Memory B cell (primary cell): Measurements from ENCODE around the gene MB21D2.

Source experiments
- ATAC-seq: fragments of 150-1000 bp; cut with Tn5 transposase; 2 replicates; pipeline ENCODE4 v1.10.0; 2021; ENCODE audit warnings: low read depth, mild to moderate bottlenecking, moderate library complexity
- DNase-seq, 2 donors: peaks; one replicate each; pipeline ENCODE4 v3.0.0; 2022; ENCODE audit warnings: low spot score in 2 of 2
- H3K27ac Mint-ChIP-seq: one replicate; pipeline ENCODE4 v1.8.0; 2022; ENCODE audit warnings: mild to moderate bottlenecking, moderate library complexity, mixed read lengths
- H3K27me3 Mint-ChIP-seq: one replicate; pipeline ENCODE4 v1.8.0; 2022; ENCODE audit warnings: mixed read lengths
- H3K36me3 Mint-ChIP-seq: one replicate; pipeline ENCODE4 v1.8.0; 2022; ENCODE audit warnings: mild to moderate bottlenecking, mixed read lengths
- H3K4me1 Mint-ChIP-seq: one replicate; pipeline ENCODE4 v1.8.0; 2022; ENCODE audit warnings: mixed read lengths
- H3K4me3 Mint-ChIP-seq: one replicate; pipeline ENCODE4 v1.8.0; 2022; ENCODE audit warnings: mild to moderate bottlenecking, moderate library complexity, mixed read lengths
- H3K9me3 Mint-ChIP-seq: one replicate; pipeline ENCODE4 v1.8.0; 2022; ENCODE audit warnings: mixed read lengths

The MB21D2 gene

GRCh38 chr3:192892981-192893700, 24.5 kb downstream of the MB21D2 start:
- ATAC-seq (peak; percentile 96), DNase-seq (peak in 1 of 2 donors; percentile 73)
- Mint-ChIP-seq H3K9me3 (no peaks in the 10 kb centered on the region), H3K36me3 (no peaks in the 10 kb centered on the region), H3K4me1 (peaks cover 19% of the 10 kb centered on the region), H3K27ac (peak overlapping the region; percentile 94), H3K4me3 (peak overlapping the region; percentile 66), H3K27me3 (no peaks in the 10 kb centered on the region)

- H3K4me1 Mint-ChIP-seq = peaks cover 11% of the 10 kb centered on the region
- DNase-seq = no peak
- H3K4me3 Mint-ChIP-seq = no peak overlapping the region
- H3K9me3 Mint-ChIP-seq = no peaks in the 10 kb centered on the region
- no peaks in the 10 kb centered on the region for H3K27me3 Mint-ChIP-seq
- H3K27ac Mint-ChIP-seq = peak overlapping the region; percentile 87
- no peak for ATAC-seq
- no peaks in the 10 kb centered on the region for H3K36me3 Mint-ChIP-seq
Observed at GRCh38 chr3:192890347-192891335, 27.0 kb downstream of the MB21D2 start.

- Mint-ChIP-seq H3K27ac (peak overlapping the region; percentile 87), H3K27me3 (no peaks in the 10 kb centered on the region), H3K9me3 (no peaks in the 10 kb centered on the region), H3K4me3 (no peak overlapping the region), H3K4me1 (peaks cover 9% of the 10 kb centered on the region), H3K36me3 (no peaks in the 10 kb centered on the region)
- no peak for ATAC-seq
- DNase-seq = no peak
Observed at GRCh38 chr3:192889679-192890078, 28.0 kb downstream of the MB21D2 start.

- Mint-ChIP-seq H3K27ac (no peak overlapping the region), H3K4me1 (peaks cover 4% of the 10 kb centered on the region), H3K27me3 (no peaks in the 10 kb centered on the region), H3K9me3 (no peaks in the 10 kb centered on the region), H3K36me3 (no peaks in the 10 kb centered on the region), H3K4me3 (no peak overlapping the region)
- ATAC-seq (no peak), DNase-seq (no peak)
Observed at GRCh38 chr3:192888190-192888589, 29.5 kb downstream of the MB21D2 start.

GRCh38 chr3:192887701-192888100, 30.0 kb downstream of the MB21D2 start:
- Mint-ChIP-seq H3K4me3 (no peak overlapping the region), H3K27ac (no peak overlapping the region), H3K4me1 (no peaks in the 10 kb centered on the region), H3K9me3 (no peaks in the 10 kb centered on the region), H3K36me3 (no peaks in the 10 kb centered on the region), H3K27me3 (no peaks in the 10 kb centered on the region)
- ATAC-seq = no peak
- no peak for DNase-seq

- Mint-ChIP-seq H3K9me3 (no peaks in the 10 kb centered on the region), H3K4me3 (peak overlapping the region; percentile 49), H3K36me3 (no peaks in the 10 kb centered on the region), H3K27ac (no peak overlapping the region), H3K27me3 (no peaks in the 10 kb centered on the region), H3K4me1 (no peaks in the 10 kb centered on the region)
- ATAC-seq (no peak), DNase-seq (no peak)
Observed at GRCh38 chr3:192887047-192887446, 30.6 kb downstream of the MB21D2 start.

GRCh38 chr3:192884777-192885773, 32.6 kb downstream of the MB21D2 start:
- DNase-seq = no peak
- ATAC-seq = no peak
- H3K9me3 Mint-ChIP-seq = no peaks in the 10 kb centered on the region
- H3K4me1 Mint-ChIP-seq = no peaks in the 10 kb centered on the region
- H3K4me3 Mint-ChIP-seq = no peak overlapping the region
- no peak overlapping the region for H3K27ac Mint-ChIP-seq
- no peaks in the 10 kb centered on the region for H3K27me3 Mint-ChIP-seq
- no peaks in the 10 kb centered on the region for H3K36me3 Mint-ChIP-seq

GRCh38 chr3:192883512-192883911, 34.1 kb downstream of the MB21D2 start:
- ATAC-seq = no peak
- no peak for DNase-seq
- no peaks in the 10 kb centered on the region for H3K27me3 Mint-ChIP-seq
- H3K4me3 Mint-ChIP-seq = no peak overlapping the region
- no peaks in the 10 kb centered on the region for H3K9me3 Mint-ChIP-seq
- no peaks in the 10 kb centered on the region for H3K4me1 Mint-ChIP-seq
- no peak overlapping the region for H3K27ac Mint-ChIP-seq
- no peaks in the 10 kb centered on the region for H3K36me3 Mint-ChIP-seq

GRCh38 chr3:192881159-192881786, 36.4 kb downstream of the MB21D2 start:
- DNase-seq (no peak), ATAC-seq (no peak)
- no peaks in the 10 kb centered on the region for H3K27me3 Mint-ChIP-seq
- no peak overlapping the region for H3K27ac Mint-ChIP-seq
- no peaks in the 10 kb centered on the region for H3K9me3 Mint-ChIP-seq
- no peak overlapping the region for H3K4me3 Mint-ChIP-seq
- H3K36me3 Mint-ChIP-seq = no peaks in the 10 kb centered on the region
- H3K4me1 Mint-ChIP-seq = no peaks in the 10 kb centered on the region

- no peaks in the 10 kb centered on the region for H3K9me3 Mint-ChIP-seq
- no peaks in the 10 kb centered on the region for H3K36me3 Mint-ChIP-seq
- H3K27me3 Mint-ChIP-seq = no peaks in the 10 kb centered on the region
- no peaks in the 10 kb centered on the region for H3K4me1 Mint-ChIP-seq
- no peak overlapping the region for H3K27ac Mint-ChIP-seq
- no peak overlapping the region for H3K4me3 Mint-ChIP-seq
- ATAC-seq (no peak), DNase-seq (no peak)
Observed at GRCh38 chr3:192880313-192880712, 37.3 kb downstream of the MB21D2 start.

GRCh38 chr3:192879346-192880031, 38.2 kb downstream of the MB21D2 start:
- ATAC-seq (no peak), DNase-seq (no peak)
- Mint-ChIP-seq H3K4me1 (no peaks in the 10 kb centered on the region), H3K9me3 (no peaks in the 10 kb centered on the region), H3K36me3 (no peaks in the 10 kb centered on the region), H3K4me3 (no peak overlapping the region), H3K27me3 (peaks cover 3% of the 10 kb centered on the region), H3K27ac (no peak overlapping the region)

- ATAC-seq (no peak), DNase-seq (no peak)
- Mint-ChIP-seq H3K4me3 (no peak overlapping the region), H3K27me3 (peaks cover 3% of the 10 kb centered on the region), H3K9me3 (no peaks in the 10 kb centered on the region), H3K36me3 (no peaks in the 10 kb centered on the region), H3K27ac (no peak overlapping the region), H3K4me1 (no peaks in the 10 kb centered on the region)
Observed at GRCh38 chr3:192875971-192876565, 41.6 kb downstream of the MB21D2 start.
